H1 (cell line): ENCODE data around the gene CSF2RB. TPM values are rescaled to one million over a fixed set of nuclear protein-coding genes. Genes with fewer than 3 reads are reported as not detected.

Experiments used
- CTCF ChIA-PET: fragments of 300-600 bp; sonication (Branson Sonifier 250); formaldehyde crosslinking; loops from one replicate; lab custom pipeline; 2021; ENCODE audit not compliant: partially characterized antibody; lab: Charles Lee
- POLR2A ChIA-PET: fragments of 300-600 bp; sonication (Branson Sonifier 250); formaldehyde crosslinking; loops from one replicate; lab custom pipeline; 2021; ENCODE audit warnings: inconsistent platforms; ENCODE audit not compliant: partially characterized antibody; lab: Charles Lee
- DNase-seq, 2 experiments: peaks; one replicate each; pipeline versions ENCODE4 v3.0.0 to v3.0.0-alpha.2; 2010 to 2022; ENCODE audit warnings: low spot score in 2 of 2, low read depth in 1 of 2, mixed read lengths in 1 of 2
- FAIRE-seq: peaks from 2 replicates; lab custom pipeline; 2011; peaks lifted over from hg19 to GRCh38; lab: Jason Lieb, UNC
- H2AFZ ChIP-seq: 2 replicates; pipeline ENCODE4 v1.8.1; 2012; ENCODE audit warnings: low read length, inconsistent platforms
- H2AK5ac ChIP-seq: 2 replicates; pipeline ENCODE4 v1.6.1; 2013; ENCODE audit warnings: low read depth, low read length
- H2BK120ac ChIP-seq: replicated peaks from 2 replicates; pipeline ENCODE3; 2013; ENCODE audit warnings: low read depth, low read length, inconsistent platforms
- H2BK12ac ChIP-seq: 2 replicates; pipeline ENCODE4 v1.6.1; 2013; ENCODE audit warnings: low read depth, low read length
- H2BK15ac ChIP-seq: 2 replicates; pipeline ENCODE4 v1.6.1; 2013; ENCODE audit warnings: low read length
- H2BK20ac ChIP-seq: 2 replicates; pipeline ENCODE4 v1.6.1; 2013; ENCODE audit warnings: low read length
- H2BK5ac ChIP-seq: 2 replicates; pipeline ENCODE4 v1.6.1; 2013; ENCODE audit warnings: low read depth, low read length
- H3K14ac ChIP-seq: 2 replicates; pipeline ENCODE4 v1.6.1; 2013; ENCODE audit warnings: inconsistent platforms; ENCODE audit not compliant: insufficient read length
- H3K18ac ChIP-seq: 2 replicates; pipeline ENCODE4 v1.6.1; 2013; ENCODE audit warnings: low read length; ENCODE audit errors: extremely low read depth
- H3K23ac ChIP-seq: 2 replicates; pipeline ENCODE4 v1.6.1; 2013; ENCODE audit warnings: inconsistent platforms; ENCODE audit not compliant: insufficient read length
- H3K23me2 ChIP-seq: 2 replicates; pipeline ENCODE4 v1.6.1; 2013; ENCODE audit warnings: low read depth, low read length
- H3K27ac ChIP-seq: 2 replicates; pipeline ENCODE4 v1.6.1; 2011; ENCODE audit warnings: low read depth, low read length, inconsistent platforms
- H3K27me3 ChIP-seq, 4 experiments: replicated peaks in 1 of 4; 1 replicate in 1 of 4; 2 replicates in 3 of 4; pipeline versions ENCODE4 v1.6.1 to v1.8.1; 2011 to 2013; ENCODE audit warnings: low read length in 3 of 4, mild to moderate bottlenecking in 3 of 4, inconsistent platforms in 2 of 4, mixed read lengths in 2 of 4, moderate library complexity in 1 of 4; ENCODE audit not compliant: control insufficient read depth in 3 of 4, insufficient read depth in 3 of 4; ENCODE audit errors: extremely low read depth in 1 of 4
- H3K36me3 ChIP-seq, 4 experiments: 2 replicates each; pipeline versions ENCODE4 v1.6.1 to v1.8.1; 2011 to 2013; ENCODE audit warnings: mild to moderate bottlenecking in 4 of 4, low read length in 3 of 4, moderate library complexity in 2 of 4, control low read depth in 1 of 4, inconsistent platforms in 1 of 4; ENCODE audit not compliant: insufficient read depth in 4 of 4, control insufficient read depth in 2 of 4
- H3K4ac ChIP-seq: replicated peaks from 2 replicates; pipeline ENCODE3; 2013; ENCODE audit warnings: low read length, low read depth, mixed read lengths, inconsistent platforms; ENCODE audit not compliant: insufficient read length
- H3K4me1 ChIP-seq, 4 experiments: replicated peaks in 1 of 4; 1 replicate in 1 of 4; 2 replicates in 3 of 4; pipeline versions ENCODE4 v1.6.1 to v1.8.1; 2011 to 2013; ENCODE audit warnings: low read length in 3 of 4, inconsistent platforms in 2 of 4, mixed read lengths in 1 of 4; ENCODE audit not compliant: insufficient read depth in 4 of 4, control insufficient read depth in 3 of 4
- H3K4me2 ChIP-seq, 2 experiments: 2 replicates each; pipeline versions ENCODE4 v1.6.1 to v1.8.1; 2011 to 2013; ENCODE audit warnings: low read depth in 2 of 2, low read length in 2 of 2, control low read depth in 1 of 2, inconsistent platforms in 1 of 2, mild to moderate bottlenecking in 1 of 2; ENCODE audit not compliant: insufficient read depth in 1 of 2
- H3K4me3 ChIP-seq, 4 experiments: fragments of 200-600, 300-600 bp in 1 of 4; sonication (generic), shearing (Covaris generic), sonication (Bioruptor Twin) in 1 of 4; 2 replicates each; pipeline versions ENCODE4 v1.5.1 to v1.8.1; 2011 to 2016; ENCODE audit warnings: low read length in 4 of 4, low read depth in 3 of 4, control low read depth in 2 of 4, inconsistent platforms in 2 of 4, mild to moderate bottlenecking in 2 of 4, mixed read lengths in 1 of 4, moderate library complexity in 1 of 4; ENCODE audit not compliant: insufficient read depth in 2 of 4; ENCODE audit errors: extremely low read depth in 1 of 4
- H3K56ac ChIP-seq: replicated peaks from 2 replicates; pipeline ENCODE3; 2013; ENCODE audit warnings: low read depth, mild to moderate bottlenecking, mixed read lengths, low read length, inconsistent platforms; ENCODE audit not compliant: insufficient read length
- H3K79me1 ChIP-seq: 2 replicates; pipeline ENCODE4 v1.6.1; 2013; ENCODE audit warnings: low read depth, low read length, control low read depth
- H3K79me2 ChIP-seq, 2 experiments: 2 replicates each; pipeline versions ENCODE4 v1.6.1 to v1.8.1; 2012 to 2013; ENCODE audit warnings: low read length in 2 of 2, mild to moderate bottlenecking in 2 of 2, inconsistent platforms in 1 of 2; ENCODE audit not compliant: insufficient read depth in 2 of 2, control insufficient read depth in 1 of 2
- H3K9ac ChIP-seq, 4 experiments: replicated peaks in 1 of 4; 1 replicate in 1 of 4; 2 replicates in 3 of 4; pipeline versions ENCODE4 v1.6.1 to v1.8.1; 2011 to 2013; ENCODE audit warnings: low read depth in 3 of 4, low read length in 3 of 4, control low read depth in 2 of 4, mild to moderate bottlenecking in 2 of 4, moderate library complexity in 2 of 4, inconsistent platforms in 1 of 4; ENCODE audit errors: extremely low read depth in 1 of 4
- H3K9me3 ChIP-seq, 2 experiments: 2 replicates each; pipeline versions ENCODE4 v1.6.1 to v1.8.1; 2012 to 2013; ENCODE audit warnings: mild to moderate bottlenecking in 2 of 2, moderate library complexity in 2 of 2, control low read depth in 1 of 2, inconsistent platforms in 1 of 2, low read depth in 1 of 2, low read length in 1 of 2, mixed read lengths in 1 of 2; ENCODE audit not compliant: insufficient read depth in 2 of 2
- H4K20me1 ChIP-seq, 2 experiments: replicated peaks in 1 of 2; 2 replicates each; pipeline versions ENCODE3 to v1.8.1; 2011 to 2013; ENCODE audit warnings: inconsistent platforms in 2 of 2, low read length in 2 of 2, mild to moderate bottlenecking in 1 of 2; ENCODE audit not compliant: insufficient read depth in 2 of 2, control insufficient read depth in 1 of 2
- H4K5ac ChIP-seq: 2 replicates; pipeline ENCODE4 v1.6.1; 2013; ENCODE audit warnings: low read length, low read depth, mixed read lengths, inconsistent platforms; ENCODE audit not compliant: insufficient read length
- H4K8ac ChIP-seq: 2 replicates; pipeline ENCODE4 v1.8.0; 2013; ENCODE audit warnings: mild to moderate bottlenecking, moderate library complexity, low read length, inconsistent platforms; ENCODE audit not compliant: insufficient read depth; ENCODE audit errors: extremely low read depth
- H4K91ac ChIP-seq: replicated peaks from 2 replicates; pipeline ENCODE3; 2013; ENCODE audit warnings: low read length, mixed read lengths, inconsistent platforms; ENCODE audit not compliant: insufficient read length
- CHD2 ChIP-seq: IDR thresholded peaks from 2 replicates; pipeline ENCODE4 v1.6.1; 2012; ENCODE audit warnings: low read length, improper control_type of control experiment
- EP300 ChIP-seq, 2 experiments: IDR thresholded peaks; 1 replicate in 1 of 2; 2 replicates in 1 of 2; pipeline ENCODE4 v1.6.1; 2011 to 2012; ENCODE audit warnings: low read depth in 2 of 2, low read length in 2 of 2, mild to moderate bottlenecking in 2 of 2, borderline replicate concordance in 1 of 2, inconsistent platforms in 1 of 2, moderate library complexity in 1 of 2
- EZH2 ChIP-seq: fragments of 200-600 bp; sonication (generic); IDR thresholded peaks from 2 replicates; pipeline ENCODE4 v1.7.1; 2012; ENCODE audit warnings: low read depth, mild to moderate bottlenecking, moderate library complexity, low read length, inconsistent platforms; ENCODE audit not compliant: severe bottlenecking
- KDM1A ChIP-seq: fragments of 200-600, 300-600 bp; sonication (generic); IDR thresholded peaks from 2 replicates; pipeline ENCODE4 v1.7.1; 2016; ENCODE audit warnings: mild to moderate bottlenecking, low read length, borderline replicate concordance
- KDM4A ChIP-seq: IDR thresholded peaks from one replicate; pipeline ENCODE4 v1.7.1; 2012; ENCODE audit warnings: low read depth, mild to moderate bottlenecking, moderate library complexity, low read length, inconsistent platforms; ENCODE audit not compliant: severe bottlenecking
- MAFK ChIP-seq: IDR thresholded peaks from 2 replicates; pipeline ENCODE4 v1.6.1; 2012; ENCODE audit warnings: low read depth, mild to moderate bottlenecking, improper control_type of control experiment, low read length
- POLR2AphosphoS5 ChIP-seq: IDR thresholded peaks from 2 replicates; pipeline ENCODE4 v1.6.1; 2011; ENCODE audit warnings: low read depth, low read length
- RNF2 ChIP-seq: fragments of 200-900, 300-1000 bp; sonication (generic); IDR thresholded peaks from 2 replicates; pipeline ENCODE4 v1.7.1; 2016; ENCODE audit warnings: borderline replicate concordance, low read depth, mild to moderate bottlenecking, antibody characterized with exemption, low read length; ENCODE audit not compliant: poor library complexity, severe bottlenecking; ENCODE audit errors: missing control alignments
- SIN3A ChIP-seq, 2 experiments: IDR thresholded peaks in 1 of 2; conservative IDR thresholded peaks in 1 of 2; 2 replicates each; pipeline ENCODE4 v1.6.1; 2011 to 2012; ENCODE audit warnings: low read length in 2 of 2, improper control_type of control experiment in 1 of 2, low read depth in 1 of 2, mild to moderate bottlenecking in 1 of 2
- SRF ChIP-seq: IDR thresholded peaks from 2 replicates; pipeline ENCODE4 v1.6.1; 2011; ENCODE audit warnings: mild to moderate bottlenecking, low read depth, low read length, moderate library complexity
- SUZ12 ChIP-seq: fragments of 200-600 bp; sonication (generic); IDR thresholded peaks from 2 replicates; pipeline ENCODE4 v1.6.1; 2012; ENCODE audit warnings: mild to moderate bottlenecking, inconsistent platforms, low read length, moderate library complexity, mixed read lengths
- TAF1 ChIP-seq: IDR thresholded peaks from 2 replicates; pipeline ENCODE4 v1.6.1; 2011; ENCODE audit warnings: mild to moderate bottlenecking, low read depth, low read length
- WGBS, 2 experiments: shearing (Covaris generic) in 1 of 2; methylation state at CpG; one replicate each; pipeline versions ENCODE4 v1.1.6 to v1.1.7; 2013 to 2015; ENCODE audit warnings: low lambda C conversion rate in 2 of 2, mixed read lengths in 2 of 2, inconsistent platforms in 1 of 2, low coverage in 1 of 2, missing lambda C conversion rate in 1 of 2; ENCODE audit not compliant: insufficient replicate concordance in 2 of 2, insufficient coverage in 1 of 2, insufficient read length in 1 of 2; ENCODE audit errors: extremely low coverage in 1 of 2, missing lambda C conversion rate in 1 of 2; 5-methylcytosine and 5-hydroxymethylcytosine counted together
- polyA plus RNA-seq, 7 experiments: library from polyadenylated mRNA; depleted of rRNA in 3 of 7; stranded (reverse) in 5 of 7; unstranded in 2 of 7; fragments of >200 nt in 5 of 7; fragments of 200-250 nt in 2 of 7; gene quantifications; 1 replicate in 5 of 7; 2 replicates in 1 of 7; 4 replicates in 1 of 7; pipeline versions ENCODE4 v1.2.1 to v1.2.3, GENCODE V29; 2011 to 2013; ENCODE audit warnings: missing spikeins in 2 of 7, mixed read lengths in 2 of 7
- total RNA-seq: library from RNA; stranded (reverse); fragmentation: NEBNext Ultra II Directional; extraction: Animal tissue kit (Norgen Biotek cat#: 25700); gene quantifications from 2 replicates; pipeline ENCODE4 v1.2.1, GENCODE V29; 2021

The CSF2RB gene
- total and polyA plus RNA-seq, 2 of the 8 experiments (the other 6 are each of a cell fraction or from before 2014, with no cell fraction given): not detected

- WGBS, 2 experiments: 89% methylated on average over 7 of the region's 7 CpGs; no CpG with 5 or more reads in 1 of the 2 experiments
- no peaks in the 10 kb centered on the region for H3K9me3 ChIP-seq
- no peak overlapping the region for H4K5ac ChIP-seq
- no peak for TF ChIP-seq TAF1
- TF ChIP-seq SUZ12: no peak
- TF ChIP-seq EP300 (IDR thresholded peaks at IDR 0.05; ENCODE audit: borderline replicate concordance in 1 of 2, low read depth in 2 of 2, low read length in 2 of 2): no peak
- no peak for TF ChIP-seq EZH2
- TF ChIP-seq MAFK: no peak
- no peak for TF ChIP-seq SRF
- no peak for TF ChIP-seq SIN3A (conservative IDR thresholded peaks at IDR 0.05 in 1 of 2, IDR thresholded peaks at IDR 0.05 in 1 of 2; ENCODE audit: low read depth in 1 of 2, low read length in 2 of 2)
- no peak for TF ChIP-seq KDM1A
- TF ChIP-seq RNF2: no peak
- no peak for TF ChIP-seq KDM4A
- TF ChIP-seq POLR2AphosphoS5: no peak
- no peak for TF ChIP-seq CHD2
Measured at GRCh38 chr22:36935313-36935610, 21.8 kb downstream of the CSF2RB start.

More at GRCh38 chr22:36935313-36935610, 21.8 kb downstream of the CSF2RB start:
- H2BK120ac ChIP-seq: no peak overlapping the region
- H3K4me1 ChIP-seq: no peaks in the 10 kb centered on the region
- H3K4me3 ChIP-seq: no peak overlapping the region
- DNase-seq (no peak), FAIRE-seq (no peak)
- H2BK5ac ChIP-seq: no peak overlapping the region
- H4K8ac ChIP-seq: no peak overlapping the region
- no peak overlapping the region for H3K14ac ChIP-seq
- H3K27me3 ChIP-seq: no peaks in the 10 kb centered on the region
- no peak overlapping the region for H2BK15ac ChIP-seq
- H2AK5ac ChIP-seq: no peak overlapping the region
- no peak overlapping the region for H2AFZ ChIP-seq
- H3K23ac ChIP-seq: no peak overlapping the region
- no peak overlapping the region for H3K27ac ChIP-seq
- POLR2A ChIA-PET: no interaction called here
- no peak overlapping the region for H3K4me2 ChIP-seq
- H3K4ac ChIP-seq: no peak overlapping the region
- H3K56ac ChIP-seq: no peak overlapping the region
- no peaks in the 10 kb centered on the region for H3K36me3 ChIP-seq
- no peak overlapping the region for H3K18ac ChIP-seq
- H3K9ac ChIP-seq: no peak overlapping the region
- H4K91ac ChIP-seq: no peak overlapping the region
- no peaks in the 10 kb centered on the region for H4K20me1 ChIP-seq
- H3K79me2 ChIP-seq: no peaks in the 10 kb centered on the region
- H3K23me2 ChIP-seq: no peaks in the 10 kb centered on the region
- H2BK12ac ChIP-seq: no peak overlapping the region
- no peak overlapping the region for H2BK20ac ChIP-seq
- CTCF ChIA-PET: no interaction called here
- H3K79me1 ChIP-seq: no peaks in the 10 kb centered on the region
